ENCODE results near the gene EHBP1. TPM values are rescaled to one million over a fixed set of nuclear protein-coding genes. Genes with fewer than 3 reads are reported as not detected.

The EHBP1 gene
- total and polyA plus RNA-seq, 2 experiments from 2014 or later, result 27.2 to 47.9 TPM

- peaks cover 9% of the 10 kb centered on the region; the same call in 2 of the 3 replicates for H3K4me1 Mint-ChIP-seq
- Histone ChIP-seq H4K20me1 (replicated peaks; ENCODE audit: insufficient read depth) (no peaks in the 10 kb centered on the region), H2AFZ (no peak overlapping the region), H3K4me2 (no peak overlapping the region), H3K27me3 (ENCODE audit: insufficient read depth) (no peaks in the 10 kb centered on the region), H3K9me2 (ENCODE audit: insufficient read depth) (no peaks in the 10 kb centered on the region), H3K36me3 (ENCODE audit: insufficient read depth) (no peaks in the 10 kb centered on the region), H3K4me1 (ENCODE audit: insufficient read depth) (no peaks in the 10 kb centered on the region), H3K27ac (ENCODE audit: low read depth) (no peak overlapping the region), H3F3A (replicated peaks; ENCODE audit: low read depth) (no peaks in the 10 kb centered on the region), H3K79me2 (replicated peaks; ENCODE audit: insufficient read depth) (no peaks in the 10 kb centered on the region), H3K4me3 (no peak overlapping the region)
- no peak for ATAC-seq
- H3K9me3 Mint-ChIP-seq, result no peaks in the 10 kb centered on the region
- H3K36me3 Mint-ChIP-seq (ENCODE audit: low read depth), result peaks cover 30% of the 10 kb centered on the region
- no peak overlapping the region for H3K4me3 Mint-ChIP-seq
- no peak overlapping the region; the same call in 1 of the 2 replicates for H3K27ac Mint-ChIP-seq
- H3K27me3 Mint-ChIP-seq (ENCODE audit: insufficient read depth, low read depth, poor library complexity), result no peaks in the 10 kb centered on the region
- DNase-seq (ENCODE audit: low spot score), result no peak
- TF ChIP-seq JUNB (IDR thresholded peaks at IDR 0.05; ENCODE audit: unreplicated experiment) (no peak), CREB1 (CRISPR knock-in tag; IDR thresholded peaks at IDR 0.05; ENCODE audit: low read depth) (no peak), NANOG (IDR thresholded peaks at IDR 0.05; ENCODE audit: borderline replicate concordance) (no peak), ZNF462 (CRISPR knock-in tag; IDR thresholded peaks at IDR 0.05) (no peak), EZH2 (IDR thresholded peaks at IDR 0.05; ENCODE audit: low read depth, unreplicated experiment) (no peak), CTCF (conservative IDR thresholded peaks at IDR 0.05; ENCODE audit: low read depth in 2 of 2) (no peak), STAT1 (IDR thresholded peaks at IDR 0.05; ENCODE audit: unreplicated experiment) (no peak), ZNF114 (CRISPR knock-in tag; IDR thresholded peaks at IDR 0.05) (no peak), POLR2AphosphoS5 (IDR thresholded peaks at IDR 0.05; ENCODE audit: low read depth) (no peak), EZH2phosphoT487 (IDR thresholded peaks at IDR 0.05; ENCODE audit: unreplicated experiment) (no peak), ZNF331 (CRISPR knock-in tag; IDR thresholded peaks at IDR 0.05; ENCODE audit: low read depth) (no peak), REST (IDR thresholded peaks at IDR 0.05; ENCODE audit: unreplicated experiment) (no peak)
- TF ChIP-seq, protein P1, sequence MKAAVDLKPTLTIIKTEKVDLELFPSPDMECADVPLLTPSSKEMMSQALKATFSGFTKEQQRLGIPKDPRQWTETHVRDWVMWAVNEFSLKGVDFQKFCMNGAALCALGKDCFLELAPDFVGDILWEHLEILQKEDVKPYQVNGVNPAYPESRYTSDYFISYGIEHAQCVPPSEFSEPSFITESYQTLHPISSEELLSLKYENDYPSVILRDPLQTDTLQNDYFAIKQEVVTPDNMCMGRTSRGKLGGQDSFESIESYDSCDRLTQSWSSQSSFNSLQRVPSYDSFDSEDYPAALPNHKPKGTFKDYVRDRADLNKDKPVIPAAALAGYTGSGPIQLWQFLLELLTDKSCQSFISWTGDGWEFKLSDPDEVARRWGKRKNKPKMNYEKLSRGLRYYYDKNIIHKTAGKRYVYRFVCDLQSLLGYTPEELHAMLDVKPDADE (IDR thresholded peaks at IDR 0.05), result no peak
Observed at GRCh38 chr2:62857139-62857931, 151.8 kb downstream of the EHBP1 start.

Measured in GM23338 (cell line).